Mesenchymal stem cell (in vitro differentiated cells and primary cell): ENCODE measurements around the gene SCARB2.
A peak's percentile ranks its signal among the peaks of the same experiment; 100 is the strongest.

Experiments used
- DNase-seq: peaks from one replicate; pipeline ENCODE4 v3.0.0-alpha.2; 2013
- H2AFZ ChIP-seq: one replicate; pipeline ENCODE4 v1.6.1; 2013; ENCODE audit warnings: low read depth, mild to moderate bottlenecking, control low read depth, inconsistent platforms, low read length, moderate library complexity
- H2AK5ac ChIP-seq: 2 replicates; pipeline ENCODE4 v1.6.1; 2013; ENCODE audit warnings: low read length, moderate library complexity, mild to moderate bottlenecking, inconsistent platforms; ENCODE audit not compliant: severe bottlenecking
- H2BK120ac ChIP-seq: one replicate; pipeline ENCODE4 v1.6.1; 2013; ENCODE audit warnings: low read depth, mild to moderate bottlenecking, inconsistent platforms, low read length, moderate library complexity
- H2BK12ac ChIP-seq, 2 experiments: one replicate each; pipeline ENCODE4 v1.6.1; 2013; ENCODE audit warnings: inconsistent platforms in 2 of 2, low read length in 2 of 2, mild to moderate bottlenecking in 2 of 2, moderate library complexity in 2 of 2, control low read depth in 1 of 2
- H2BK15ac ChIP-seq: one replicate; pipeline ENCODE4 v1.6.1; 2013; ENCODE audit warnings: mild to moderate bottlenecking, low read depth, inconsistent platforms; ENCODE audit not compliant: poor library complexity, severe bottlenecking
- H2BK5ac ChIP-seq: 2 replicates; pipeline ENCODE4 v1.6.1; 2013; ENCODE audit warnings: low read depth, mild to moderate bottlenecking, low read length, control low read depth, inconsistent platforms; ENCODE audit not compliant: poor library complexity, severe bottlenecking
- H3K14ac ChIP-seq, 2 experiments: one replicate each; pipeline ENCODE4 v1.6.1; 2013; ENCODE audit warnings: inconsistent platforms in 2 of 2, low read length in 2 of 2, control low read depth in 1 of 2, mild to moderate bottlenecking in 1 of 2, moderate library complexity in 1 of 2
- H3K18ac ChIP-seq, 2 experiments: one replicate each; pipeline ENCODE4 v1.6.1; 2013; ENCODE audit warnings: inconsistent platforms in 2 of 2, low read length in 2 of 2, control low read depth in 1 of 2, low read depth in 1 of 2, mild to moderate bottlenecking in 1 of 2
- H3K23ac ChIP-seq, 2 experiments: one replicate each; pipeline ENCODE4 v1.6.1; 2013; ENCODE audit warnings: inconsistent platforms in 2 of 2, low read length in 2 of 2, mild to moderate bottlenecking in 2 of 2, moderate library complexity in 2 of 2, control low read depth in 1 of 2
- H3K27ac ChIP-seq: 2 replicates; pipeline ENCODE4 v1.5.1; 2013; ENCODE audit warnings: mild to moderate bottlenecking, moderate library complexity, low read length, control low read depth, inconsistent platforms; ENCODE audit not compliant: poor library complexity, severe bottlenecking
- H3K27me3 ChIP-seq, 2 experiments: 2 replicates each; pipeline versions ENCODE4 v1.6.1 to v1.7.0; 2013; ENCODE audit warnings: low read length in 2 of 2, mild to moderate bottlenecking in 2 of 2, moderate library complexity in 2 of 2, control low read depth in 1 of 2, inconsistent platforms in 1 of 2; ENCODE audit not compliant: control insufficient read depth in 1 of 2, insufficient read depth in 1 of 2
- H3K36me3 ChIP-seq, 2 experiments: 2 replicates each; pipeline versions ENCODE4 v1.6.1 to v1.7.0; 2013; ENCODE audit warnings: low read length in 2 of 2, control low read depth in 1 of 2, inconsistent platforms in 1 of 2, low read depth in 1 of 2, mild to moderate bottlenecking in 1 of 2; ENCODE audit not compliant: insufficient read depth in 2 of 2, control insufficient read depth in 1 of 2
- H3K4ac ChIP-seq, 2 experiments: one replicate each; pipeline ENCODE4 v1.6.1; 2013; ENCODE audit warnings: inconsistent platforms in 2 of 2, low read length in 2 of 2, mild to moderate bottlenecking in 2 of 2, moderate library complexity in 2 of 2, control low read depth in 1 of 2, low read depth in 1 of 2
- H3K4me1 ChIP-seq: 2 replicates; pipeline ENCODE4 v1.6.1; 2013; ENCODE audit warnings: low read depth, low read length, control low read depth; ENCODE audit not compliant: control insufficient read depth, insufficient read depth
- H3K4me2 ChIP-seq: 2 replicates; pipeline ENCODE4 v1.6.1; 2013; ENCODE audit warnings: low read length, mild to moderate bottlenecking, inconsistent platforms; ENCODE audit not compliant: poor library complexity, severe bottlenecking
- H3K4me3 ChIP-seq, 2 experiments: 2 replicates each; pipeline versions ENCODE4 v1.5.1 to v1.7.0; 2013; ENCODE audit warnings: low read length in 2 of 2, mild to moderate bottlenecking in 2 of 2, control low read depth in 1 of 2, low read depth in 1 of 2; ENCODE audit not compliant: insufficient read depth in 1 of 2
- H3K79me1 ChIP-seq: replicated peaks from 2 replicates; pipeline ENCODE4 v1.6.1; 2013; ENCODE audit warnings: mild to moderate bottlenecking, control low read depth, low read length, inconsistent platforms; ENCODE audit not compliant: poor library complexity, severe bottlenecking
- H3K9ac ChIP-seq: 2 replicates; pipeline ENCODE4 v1.7.0; 2013; ENCODE audit warnings: mild to moderate bottlenecking, low read length, moderate library complexity
- H3K9me3 ChIP-seq: 2 replicates; pipeline ENCODE4 v1.7.0; 2013; ENCODE audit warnings: mild to moderate bottlenecking, low read length; ENCODE audit not compliant: control insufficient read depth
- H4K8ac ChIP-seq: one replicate; pipeline ENCODE4 v1.6.1; 2013; ENCODE audit warnings: inconsistent platforms, mild to moderate bottlenecking, low read length, moderate library complexity
- H4K91ac ChIP-seq: one replicate; pipeline ENCODE4 v1.6.1; 2013; ENCODE audit warnings: mild to moderate bottlenecking, low read length, inconsistent platforms
- WGBS: methylation state at CpG from one replicate; pipeline ENCODE4 v1.1.7; 2013; ENCODE audit warnings: mixed read lengths; 5-methylcytosine and 5-hydroxymethylcytosine counted together

SCARB2 gene

DNA sequence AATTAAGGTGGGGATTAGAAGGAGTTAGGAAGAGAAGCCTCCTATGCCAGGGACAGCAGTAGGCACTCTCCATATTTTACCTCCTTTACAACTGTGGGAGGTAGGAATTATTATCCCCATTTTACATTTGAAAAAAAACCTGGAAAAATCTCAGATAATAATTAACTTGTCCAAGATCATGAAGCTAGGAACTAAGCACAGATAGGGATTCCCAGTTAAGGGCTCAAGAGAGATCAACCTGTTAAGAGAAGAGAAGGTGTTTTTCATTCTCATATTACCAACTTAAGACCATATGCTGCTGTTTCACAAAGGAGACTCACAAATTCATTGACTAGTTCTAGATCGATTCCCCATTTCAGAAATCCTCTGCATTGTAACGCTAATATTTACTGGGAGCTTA lies 21.8 kb upstream of the SCARB2 start:
- DNase-seq = no peak
- Histone ChIP-seq H3K9ac (no peak overlapping the region), H3K27ac (no peak overlapping the region), H2AK5ac (no peak overlapping the region), H3K4me1 (no peaks in the 10 kb centered on the region), H4K8ac (no peak overlapping the region), H2BK5ac (no peak overlapping the region), H3K14ac (no peak overlapping the region), H2AFZ (no peak overlapping the region), H3K79me1 (no peaks in the 10 kb centered on the region), H3K27me3 (peaks cover 0 to 1% of the 10 kb centered on the region in 2 experiments), H3K4ac (no peak overlapping the region), H3K36me3 (no peaks in the 10 kb centered on the region), H2BK120ac (no peak overlapping the region), H3K4me3 (no peak overlapping the region), H3K4me2 (no peak overlapping the region), H3K23ac (no peak overlapping the region), H3K18ac (no peak overlapping the region), H2BK12ac (no peak overlapping the region), H3K9me3 (peaks cover 17% of the 10 kb centered on the region), H4K91ac (no peak overlapping the region), H2BK15ac (no peak overlapping the region)
- 100% methylated on average over 1 of the region's 2 CpGs for WGBS

DNA sequence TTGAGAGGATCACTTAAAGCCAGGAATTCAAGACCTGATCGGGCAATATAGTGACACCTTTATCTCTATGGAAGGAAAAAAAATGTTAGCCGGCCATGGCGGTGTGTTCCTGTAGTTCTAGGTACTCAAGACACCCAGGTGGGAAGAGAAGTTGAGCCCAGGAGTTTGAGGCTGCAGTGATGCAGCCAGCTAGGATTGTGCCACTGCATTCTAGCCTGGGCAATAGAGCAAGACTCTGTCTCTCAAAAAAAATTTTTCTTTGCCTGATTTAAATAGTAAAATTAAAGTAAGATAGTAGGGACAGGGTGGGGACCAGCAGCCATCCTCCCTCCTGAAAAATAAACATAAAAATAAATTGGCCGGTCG lies 21.0 kb upstream of the SCARB2 start:
- no peak overlapping the region for H2BK120ac ChIP-seq
- H3K4me1 ChIP-seq = no peaks in the 10 kb centered on the region
- H3K9me3 ChIP-seq = peaks cover 10% of the 10 kb centered on the region
- H2BK15ac ChIP-seq = no peak overlapping the region
- H3K18ac ChIP-seq = no peak overlapping the region
- no peak overlapping the region for H2BK5ac ChIP-seq
- peak overlapping the region; percentile 19 for H2AFZ ChIP-seq
- no peak overlapping the region for H3K4me2 ChIP-seq
- no peak overlapping the region for H2AK5ac ChIP-seq
- H3K9ac ChIP-seq = no peak overlapping the region
- H3K79me1 ChIP-seq = no peaks in the 10 kb centered on the region
- H3K4ac ChIP-seq = no peak overlapping the region
- no peak overlapping the region for H3K27ac ChIP-seq
- no peak overlapping the region for H3K14ac ChIP-seq
- H4K91ac ChIP-seq = no peak overlapping the region
- no peaks in the 10 kb centered on the region for H3K27me3 ChIP-seq
- H4K8ac ChIP-seq = peak overlapping the region; percentile 72
- H2BK12ac ChIP-seq = no peak overlapping the region
- H3K23ac ChIP-seq = no peak overlapping the region
- DNase-seq = no peak
- WGBS = 96% methylated on average over 5 of the region's 5 CpGs
- no peak overlapping the region for H3K4me3 ChIP-seq
- no peaks in the 10 kb centered on the region for H3K36me3 ChIP-seq

DNA sequence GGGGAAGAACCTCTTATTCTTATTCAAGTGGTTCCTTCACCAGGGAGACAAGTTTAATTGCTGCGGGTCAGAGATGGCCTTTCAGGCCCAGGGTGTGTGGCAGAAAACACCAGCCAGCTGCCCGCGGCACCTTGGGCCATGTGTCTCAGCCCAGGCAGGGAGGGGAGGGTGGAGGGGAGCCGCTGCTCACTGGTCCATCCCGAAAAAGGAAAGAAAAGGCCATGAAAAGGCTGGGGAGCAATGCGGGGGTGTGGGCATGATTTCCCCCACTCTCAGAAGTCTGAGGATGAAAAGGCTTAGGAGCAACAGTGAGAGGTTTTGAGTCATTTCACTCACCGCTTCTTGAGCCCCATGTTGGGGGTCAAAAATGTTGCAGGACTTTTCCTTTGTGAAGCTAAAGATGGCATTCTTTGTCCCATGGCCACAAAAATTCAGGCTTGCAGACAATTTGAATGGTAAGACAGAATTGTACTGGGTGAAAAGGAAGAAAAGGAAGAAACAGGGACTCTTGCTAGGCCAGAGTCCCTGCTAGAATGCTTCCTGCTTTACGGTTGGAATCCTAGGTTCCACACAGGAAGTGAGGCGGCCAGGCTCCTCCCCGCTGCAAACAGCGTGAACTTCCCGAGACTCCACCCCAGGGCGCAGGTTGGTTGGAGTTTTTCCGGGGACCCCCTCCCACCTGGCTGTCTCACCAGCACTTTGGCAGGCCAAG lies 20.5 kb upstream of the SCARB2 start:
- Histone ChIP-seq H3K79me1 (no peaks in the 10 kb centered on the region), H2BK15ac (no peak overlapping the region), H2AFZ (peak overlapping the region; percentile 36), H2AK5ac (no peak overlapping the region), H2BK5ac (no peak overlapping the region), H2BK120ac (no peak overlapping the region), H3K18ac (peak overlapping the region; percentile 26 to 43), H3K9ac (no peak overlapping the region), H2BK12ac (peak overlapping the region in 1 of 2 experiments; percentile 39), H3K4me3 (no peak overlapping the region), H4K91ac (peak overlapping the region; percentile 27), H3K4ac (peak overlapping the region in 1 of 2 experiments; percentile 51), H3K23ac (no peak overlapping the region), H3K4me1 (no peaks in the 10 kb centered on the region), H3K4me2 (no peak overlapping the region), H3K14ac (peak overlapping the region in 1 of 2 experiments; percentile 26), H3K27ac (no peak overlapping the region), H3K27me3 (no peaks in the 10 kb centered on the region), H3K9me3 (peaks cover 5% of the 10 kb centered on the region), H4K8ac (peak overlapping the region; percentile 89), H3K36me3 (no peaks in the 10 kb centered on the region)
- WGBS = 38% methylated on average over 14 of the region's 14 CpGs
- peak; percentile 22 for DNase-seq

DNA sequence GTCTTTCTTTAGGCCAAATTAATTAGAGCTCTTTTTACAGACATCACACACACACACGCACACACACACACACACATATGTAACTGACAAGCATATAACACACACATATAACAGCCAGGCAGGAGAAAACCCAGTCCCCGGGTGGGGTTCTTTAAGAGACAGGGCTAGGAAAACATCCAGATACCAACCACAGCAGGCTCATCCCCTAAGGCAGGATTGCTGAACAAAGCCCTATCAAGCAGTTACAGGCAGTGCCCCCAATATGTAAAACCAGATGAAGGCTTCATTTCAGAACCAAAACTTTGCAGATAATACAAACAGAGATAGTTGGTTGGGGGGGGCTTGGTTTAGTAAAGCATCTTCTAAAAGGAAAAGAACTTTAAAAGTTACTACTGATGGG lies 19.9 kb upstream of the SCARB2 start:
- no peak overlapping the region for H3K23ac ChIP-seq
- no peak overlapping the region for H2BK12ac ChIP-seq
- H3K36me3 ChIP-seq = no peaks in the 10 kb centered on the region
- H2AK5ac ChIP-seq = no peak overlapping the region
- H2AFZ ChIP-seq = no peak overlapping the region
- no peak overlapping the region for H3K9ac ChIP-seq
- H3K79me1 ChIP-seq = no peaks in the 10 kb centered on the region
- no peak overlapping the region for H3K18ac ChIP-seq
- H3K4me1 ChIP-seq = no peaks in the 10 kb centered on the region
- H3K4me3 ChIP-seq = no peak overlapping the region
- no peak for DNase-seq
- no peaks in the 10 kb centered on the region for H3K27me3 ChIP-seq
- 37% methylated on average over 2 of the region's 2 CpGs for WGBS
- no peak overlapping the region for H3K14ac ChIP-seq
- H4K8ac ChIP-seq = no peak overlapping the region
- no peak overlapping the region for H3K4me2 ChIP-seq
- H2BK5ac ChIP-seq = no peak overlapping the region
- H3K9me3 ChIP-seq = no peaks in the 10 kb centered on the region
- H3K27ac ChIP-seq = no peak overlapping the region
- H4K91ac ChIP-seq = no peak overlapping the region
- no peak overlapping the region for H3K4ac ChIP-seq
- H2BK15ac ChIP-seq = no peak overlapping the region
- no peak overlapping the region for H2BK120ac ChIP-seq
